NOMO-1 treated with DMSO at 0.1 percent for 48 hours (cell line): ENCODE data around the gene C1QB.

Experiments
- DNase-seq: peaks from one replicate; lab custom pipeline; 2025; ENCODE audit not compliant: unreplicated experiment; lab: John Stamatoyannopoulos, UW

C1QB gene, protein sequence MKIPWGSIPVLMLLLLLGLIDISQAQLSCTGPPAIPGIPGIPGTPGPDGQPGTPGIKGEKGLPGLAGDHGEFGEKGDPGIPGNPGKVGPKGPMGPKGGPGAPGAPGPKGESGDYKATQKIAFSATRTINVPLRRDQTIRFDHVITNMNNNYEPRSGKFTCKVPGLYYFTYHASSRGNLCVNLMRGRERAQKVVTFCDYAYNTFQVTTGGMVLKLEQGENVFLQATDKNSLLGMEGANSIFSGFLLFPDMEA

DNA sequence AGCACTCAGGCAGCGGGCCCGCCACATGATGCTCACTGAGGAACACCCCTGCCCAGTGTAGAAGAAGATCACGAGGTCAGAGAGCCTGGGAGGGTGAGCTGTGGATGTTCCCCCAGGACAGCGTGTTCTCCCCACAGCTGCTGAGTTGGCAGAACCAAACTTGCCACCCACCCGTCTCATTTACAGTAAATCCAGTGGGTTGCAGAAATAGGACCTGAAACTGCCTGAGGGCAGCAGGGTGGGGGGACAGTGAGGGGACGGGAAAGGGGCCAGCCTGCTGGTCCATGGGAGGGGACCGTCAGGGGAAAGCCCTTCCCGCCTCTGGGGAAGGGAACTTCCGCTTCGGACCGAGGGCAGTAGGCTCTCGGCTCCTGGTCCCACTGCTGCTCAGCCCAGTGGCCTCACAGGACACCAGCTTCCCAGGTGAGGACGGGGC is at the start of gene C1QB:
Gene C1QB, plus strand, starts transcription at position 356 of the 436 bp plus-strand sequence. CDS start 6,227 bp downstream, outside the sequence.
- DNase-seq, result no peak

- no peak for DNase-seq
Observed at GRCh38 chr1:22606161-22606560, 46.9 kb upstream of the C1QB start.

DNA sequence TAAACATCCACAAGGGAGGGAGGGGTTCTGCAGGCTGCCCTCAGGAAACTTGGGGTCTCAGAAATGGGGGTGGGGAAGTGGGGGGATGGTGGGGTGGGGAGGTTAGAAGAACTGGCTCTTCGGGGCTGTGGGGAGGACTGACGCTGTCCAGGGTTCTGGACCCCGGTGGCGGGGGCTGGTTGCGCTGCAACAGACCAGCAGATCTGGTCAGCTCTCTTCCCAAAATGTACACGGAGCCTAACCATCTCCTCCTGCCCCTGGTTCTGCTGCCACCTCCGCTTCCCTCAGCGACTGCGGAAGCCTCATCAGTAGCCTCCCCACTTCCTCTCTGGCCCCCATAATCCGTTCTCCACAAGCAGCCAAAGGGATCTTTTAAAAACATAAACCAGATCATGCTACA is 45.9 kb upstream of the C1QB start:
- DNase-seq, result no peak

DNA sequence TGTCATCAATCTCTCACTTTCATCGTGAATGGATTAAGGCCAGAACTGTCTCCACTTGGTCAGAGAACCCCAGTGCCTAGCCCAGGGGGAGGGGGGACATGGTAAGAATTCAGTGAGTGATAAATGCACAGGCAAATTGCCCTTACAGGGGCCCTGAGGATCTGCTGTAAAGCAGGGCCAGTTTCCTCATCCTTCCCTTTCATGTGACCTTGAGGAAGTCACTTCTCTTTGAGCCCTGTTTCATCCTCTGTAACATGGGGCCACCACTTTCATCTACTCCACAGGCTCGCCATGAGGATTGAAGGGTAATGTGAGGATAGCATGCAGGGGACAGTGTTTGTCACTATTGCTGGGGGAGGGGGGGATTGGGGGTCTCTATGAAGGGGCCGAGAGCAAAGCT is 44.7 kb upstream of the C1QB start:
- no peak for DNase-seq

DNA sequence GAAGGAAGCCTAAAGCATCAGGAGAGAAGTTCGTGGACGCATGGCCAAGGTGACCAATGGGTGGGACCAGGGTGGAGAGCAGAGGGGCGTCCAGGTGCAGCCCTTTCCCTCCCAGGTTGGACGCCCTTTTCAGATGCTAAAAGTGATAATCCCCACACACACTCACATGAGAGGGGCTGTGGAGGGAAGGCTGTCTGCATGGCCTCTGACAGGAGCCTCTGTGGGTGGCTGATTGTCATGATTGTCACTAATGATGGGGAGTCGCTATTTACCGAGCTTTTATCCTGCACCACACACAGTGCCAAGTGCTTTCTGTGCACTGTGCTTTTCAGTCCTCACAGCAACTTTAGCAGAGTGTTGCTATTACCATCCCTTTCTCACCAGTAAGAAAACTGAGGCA is 43.7 kb upstream of the C1QB start:
- DNase-seq, result no peak

GRCh38 chr1:22611530-22611947 is 41.5 kb upstream of the C1QB start:
- DNase-seq, result peak; percentile 31

- no peak for DNase-seq
Observed at GRCh38 chr1:22612671-22613571, 40.1 kb upstream of the C1QB start.

- DNase-seq, result no peak
Observed at GRCh38 chr1:22613572-22613918, 39.5 kb upstream of the C1QB start.

- DNase-seq, result no peak
Observed at GRCh38 chr1:22613951-22614350, 39.1 kb upstream of the C1QB start.

- DNase-seq, result no peak
Observed at GRCh38 chr1:22615886-22616285, 37.1 kb upstream of the C1QB start.

GRCh38 chr1:22616571-22616970 is 36.5 kb upstream of the C1QB start:
- DNase-seq, result no peak

- no peak for DNase-seq
Observed at GRCh38 chr1:22618056-22618455, 35.0 kb upstream of the C1QB start.

DNA sequence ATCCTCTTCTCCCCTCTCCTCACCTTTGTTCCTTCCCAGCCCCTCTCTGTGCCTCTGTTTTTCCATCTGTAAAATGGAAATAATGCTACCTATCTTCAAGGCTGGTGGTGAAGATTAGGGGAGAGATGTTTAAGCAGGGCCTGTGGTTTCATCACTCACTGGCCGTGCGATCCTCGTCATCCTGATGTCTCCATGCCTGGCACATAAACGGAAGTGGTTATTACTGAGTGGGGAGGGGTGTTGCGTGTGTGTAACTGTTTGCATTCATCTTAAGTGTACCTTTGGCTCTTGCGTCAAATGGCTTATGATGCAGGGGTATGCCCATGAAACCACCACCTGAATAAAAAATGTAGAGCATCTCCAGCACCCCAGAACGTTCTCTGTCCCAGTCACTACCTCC is 33.8 kb upstream of the C1QB start:
- peak; percentile 84 for DNase-seq

- no peak for DNase-seq
Observed at GRCh38 chr1:22619798-22620197, 33.2 kb upstream of the C1QB start.

DNA sequence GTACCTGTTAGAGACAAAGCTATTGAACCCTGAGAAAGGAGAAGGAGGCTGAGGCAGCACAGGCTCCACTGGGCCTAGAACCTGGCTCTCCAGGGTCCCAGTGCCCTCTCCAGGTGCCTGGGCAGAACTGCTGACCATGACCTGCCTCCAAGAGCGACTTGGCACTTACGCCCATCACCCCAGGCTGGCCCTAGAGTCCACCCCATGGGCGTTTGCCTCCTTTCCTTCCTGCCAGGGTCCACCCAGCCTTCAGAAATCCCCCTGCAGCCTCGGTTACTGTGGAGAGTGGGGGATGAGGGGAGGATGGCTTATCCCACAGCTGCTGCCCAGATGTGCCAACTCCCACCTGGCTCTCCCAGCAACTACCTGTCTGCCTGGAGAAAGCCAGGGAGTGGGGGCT is 31.3 kb upstream of the C1QB start:
- no peak for DNase-seq

DNA sequence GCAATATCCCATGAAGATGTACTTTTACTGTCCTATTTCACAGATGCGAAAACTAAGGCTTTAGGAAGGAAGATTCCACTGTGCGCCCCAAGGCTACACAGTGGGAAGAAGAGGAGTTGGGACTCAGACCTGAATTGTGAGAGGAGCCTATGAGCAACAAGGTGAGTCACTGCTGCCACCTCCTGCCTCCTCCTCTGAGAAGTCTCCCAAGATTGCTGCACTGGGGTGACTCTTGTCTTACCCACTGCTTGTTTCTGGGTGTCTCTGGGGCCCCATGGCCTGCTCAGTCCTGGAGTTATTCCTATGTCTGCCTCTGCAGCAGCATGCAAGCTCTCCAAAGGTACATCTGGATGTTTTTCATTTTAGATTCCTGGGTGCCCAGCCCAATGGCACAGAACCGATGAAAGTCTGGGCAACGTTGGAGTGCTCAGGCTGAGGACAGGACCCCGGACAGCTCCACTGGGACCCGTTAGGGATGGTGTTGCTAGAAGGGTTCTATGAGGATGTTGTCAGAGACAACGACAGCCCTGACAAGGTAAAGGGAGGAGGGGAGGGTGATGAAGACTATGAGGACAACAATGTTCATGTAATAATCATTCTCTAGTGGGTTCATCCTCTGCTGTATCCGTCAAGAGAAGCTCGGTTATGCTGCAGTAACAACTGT is 27.6 kb upstream of the C1QB start:
- no peak for DNase-seq

DNA sequence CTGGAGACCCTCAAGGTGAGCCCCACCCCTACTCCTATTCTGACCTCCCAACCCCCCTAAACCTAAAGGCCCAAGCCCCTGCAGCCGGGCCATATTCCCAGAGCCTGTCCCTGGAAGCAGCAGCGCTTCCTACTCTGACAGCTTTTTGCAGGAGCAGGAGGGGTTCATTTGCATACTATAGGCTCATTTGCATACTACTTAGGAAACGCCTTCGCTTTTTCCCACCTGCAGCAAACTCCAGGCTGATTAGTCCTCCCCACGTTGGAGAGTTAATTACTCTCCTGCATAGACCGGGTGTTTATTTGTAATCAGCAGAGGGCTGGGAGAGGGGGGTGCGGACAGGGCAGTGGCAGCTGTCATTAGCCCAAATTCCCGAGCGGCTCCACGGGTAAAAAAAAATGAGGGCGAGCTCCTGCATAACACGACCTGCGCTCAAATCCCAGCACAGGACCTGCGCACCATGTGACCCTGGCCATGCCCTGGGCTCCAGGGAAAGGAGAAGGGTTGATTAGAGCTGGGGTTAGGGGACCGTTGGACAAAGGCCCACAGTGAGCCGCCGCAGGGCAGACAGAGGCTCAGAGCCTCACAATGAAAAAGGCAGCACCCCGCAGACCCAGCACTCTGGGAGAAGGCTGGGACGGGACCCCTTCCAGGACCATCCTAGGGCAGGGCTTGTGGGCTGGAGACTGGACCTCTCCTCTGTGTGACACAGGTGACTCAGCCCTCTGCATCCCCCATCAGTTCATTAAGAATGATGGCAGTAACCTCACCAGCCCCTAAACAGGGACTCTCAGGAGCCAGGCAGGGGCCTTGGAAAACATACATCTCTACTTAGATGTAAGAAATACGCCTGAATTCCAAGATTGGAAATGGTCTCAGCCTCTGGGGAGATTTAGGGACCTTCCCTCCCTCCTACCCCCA is 26.5 kb upstream of the C1QB start:
- no peak for DNase-seq

- DNase-seq, result no peak
Observed at GRCh38 chr1:22627331-22627730, 25.7 kb upstream of the C1QB start.

DNA sequence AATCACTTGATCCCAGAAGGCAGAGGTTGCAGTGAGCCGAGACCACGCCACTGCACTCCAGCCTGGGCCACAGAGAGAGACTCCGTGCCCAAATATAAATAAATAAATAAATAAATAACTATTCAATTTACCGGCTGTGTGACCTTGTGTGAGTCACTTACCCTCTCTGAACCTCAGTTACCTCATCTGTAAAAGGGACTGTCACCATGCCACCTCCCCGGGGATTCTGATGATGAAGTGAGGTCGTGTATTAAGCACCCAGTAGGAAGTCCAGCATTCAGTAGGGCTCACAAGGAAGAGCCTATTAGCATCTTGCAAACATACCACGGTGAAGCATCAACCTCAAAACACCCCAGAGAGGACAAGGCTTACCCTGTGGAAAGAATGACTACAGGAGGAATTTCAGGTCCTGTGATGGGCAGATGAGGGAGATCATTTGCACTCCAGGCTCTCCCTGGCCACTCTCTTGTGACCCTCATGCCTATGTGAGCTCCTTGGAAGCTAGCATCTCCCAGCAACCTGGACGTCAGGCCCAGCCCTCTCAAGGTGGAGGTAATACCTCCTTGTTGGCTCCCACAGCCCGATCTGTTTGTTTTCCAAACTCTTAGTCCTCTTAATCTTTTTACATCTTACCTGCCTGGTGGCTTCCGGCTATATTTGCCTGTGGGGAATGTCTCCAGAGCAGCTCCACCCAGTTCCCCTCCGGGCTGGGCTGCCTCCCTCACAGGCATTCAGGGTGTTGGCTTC is 24.2 kb upstream of the C1QB start:
- DNase-seq, result no peak

DNA sequence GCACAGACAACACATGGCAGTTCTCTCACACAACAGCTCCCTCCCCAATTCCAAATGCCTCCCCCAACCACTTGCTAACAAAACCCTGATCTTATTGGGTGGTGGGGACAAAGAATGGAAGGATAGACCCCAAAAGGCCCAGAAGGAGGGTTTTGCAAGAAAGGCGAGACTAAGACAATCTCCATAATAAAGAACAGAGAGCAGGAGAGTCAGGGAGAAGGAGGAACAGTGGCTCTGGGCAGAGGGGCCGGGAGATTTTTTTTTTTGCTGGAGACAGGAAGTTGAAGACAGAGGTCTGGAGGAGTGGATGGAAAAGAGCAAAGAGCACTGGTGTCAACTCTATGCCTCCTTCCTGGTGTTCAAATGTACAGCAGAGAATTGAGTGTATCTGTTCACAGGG is 23.1 kb upstream of the C1QB start:
- DNase-seq, result no peak
